GM13976 (cell line): ENCODE results near the gene RNF135.

ENCODE experiments used
- DNase-seq: peaks from one replicate; pipeline ENCODE4 v3.0.0; 2012; ENCODE audit warnings: low spot score
- in situ Hi-C: fragments of 300-500 bp; cut with MboI; formaldehyde crosslinking; loops from one replicate; pipeline ENCODE4 v1.12.0; 2022; ENCODE audit warnings: low sequenced_read_pairs, mixed read lengths, inconsistent platforms; ENCODE audit not compliant: unreplicated experiment
- TF ChIP-seq, protein P1 (sequence below): IDR thresholded peaks from 2 replicates; pipeline ENCODE4 v1.5.1; 2012; ENCODE audit warnings: borderline replicate concordance, mild to moderate bottlenecking; ENCODE audit not compliant: insufficient read depth; ENCODE audit errors: extremely low read depth, missing control alignments, control extremely low read depth

RNF135 gene

DNA sequence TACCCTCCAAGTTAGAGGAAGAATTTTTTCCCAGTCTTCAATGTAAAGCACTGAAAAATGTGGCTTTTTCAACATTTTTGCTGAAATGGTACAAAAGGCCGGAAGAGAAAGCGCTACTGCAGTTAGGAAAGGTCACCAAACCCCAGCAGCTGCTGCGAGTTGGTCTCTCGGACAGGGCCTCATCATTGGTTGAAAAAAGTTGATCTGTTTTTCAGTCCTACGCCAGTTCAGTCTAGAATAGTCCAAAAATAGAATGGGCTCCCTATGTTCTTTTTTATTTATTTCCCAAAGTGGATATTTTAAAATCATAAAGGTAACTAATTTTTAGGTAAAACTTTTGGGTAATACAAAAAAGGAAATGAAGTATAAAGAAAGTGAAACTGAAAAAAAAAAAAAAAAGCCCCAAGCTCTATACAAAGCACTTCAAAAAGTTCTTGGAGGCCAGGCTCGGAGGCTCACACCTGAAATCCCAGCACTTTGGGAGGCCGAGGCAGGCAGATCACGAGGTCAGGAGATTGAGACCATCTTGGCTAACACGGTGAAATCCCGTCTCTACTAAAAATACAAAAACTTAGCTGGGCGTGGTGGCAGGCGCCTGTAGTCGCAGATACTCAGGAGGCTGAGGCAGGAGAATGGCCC lies 31.7 kb upstream of the RNF135 start:
- peak; percentile 66 for DNase-seq
- TF ChIP-seq, protein P1, sequence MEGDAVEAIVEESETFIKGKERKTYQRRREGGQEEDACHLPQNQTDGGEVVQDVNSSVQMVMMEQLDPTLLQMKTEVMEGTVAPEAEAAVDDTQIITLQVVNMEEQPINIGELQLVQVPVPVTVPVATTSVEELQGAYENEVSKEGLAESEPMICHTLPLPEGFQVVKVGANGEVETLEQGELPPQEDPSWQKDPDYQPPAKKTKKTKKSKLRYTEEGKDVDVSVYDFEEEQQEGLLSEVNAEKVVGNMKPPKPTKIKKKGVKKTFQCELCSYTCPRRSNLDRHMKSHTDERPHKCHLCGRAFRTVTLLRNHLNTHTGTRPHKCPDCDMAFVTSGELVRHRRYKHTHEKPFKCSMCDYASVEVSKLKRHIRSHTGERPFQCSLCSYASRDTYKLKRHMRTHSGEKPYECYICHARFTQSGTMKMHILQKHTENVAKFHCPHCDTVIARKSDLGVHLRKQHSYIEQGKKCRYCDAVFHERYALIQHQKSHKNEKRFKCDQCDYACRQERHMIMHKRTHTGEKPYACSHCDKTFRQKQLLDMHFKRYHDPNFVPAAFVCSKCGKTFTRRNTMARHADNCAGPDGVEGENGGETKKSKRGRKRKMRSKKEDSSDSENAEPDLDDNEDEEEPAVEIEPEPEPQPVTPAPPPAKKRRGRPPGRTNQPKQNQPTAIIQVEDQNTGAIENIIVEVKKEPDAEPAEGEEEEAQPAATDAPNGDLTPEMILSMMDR: no peak

DNA sequence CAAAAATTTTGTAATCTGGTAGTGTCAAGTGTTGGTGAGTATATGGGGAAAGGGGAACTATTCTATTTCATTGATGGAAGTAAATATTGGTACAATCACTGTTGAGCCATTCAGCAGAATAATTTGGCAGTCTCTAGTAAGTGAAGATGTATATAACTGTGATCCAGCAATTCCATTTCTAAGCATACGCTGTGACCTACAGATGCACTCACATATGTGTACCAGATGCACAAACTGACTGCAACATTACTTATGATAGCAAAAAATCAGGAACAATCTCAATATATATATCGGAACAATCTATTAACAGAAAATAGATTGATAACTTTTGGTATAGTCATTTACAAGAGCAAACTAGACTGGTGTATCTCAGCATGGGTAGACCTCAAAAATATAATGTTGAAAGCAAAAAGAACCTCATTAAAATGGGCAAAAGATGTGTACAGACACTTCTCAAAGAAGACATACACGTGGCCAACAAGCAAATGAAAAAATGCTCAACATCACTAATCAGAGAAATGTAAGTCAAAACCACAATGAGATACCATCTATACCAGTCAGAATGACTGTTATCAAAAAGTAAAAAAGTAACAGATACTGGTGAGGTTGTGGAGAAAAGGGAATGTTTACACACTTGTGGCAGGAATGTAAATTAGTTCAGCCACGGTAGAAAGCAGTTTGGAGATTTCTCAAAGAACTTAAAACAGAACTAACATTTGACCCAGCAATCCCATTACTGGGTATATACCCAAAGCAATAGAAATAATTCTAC lies 28.3 kb upstream of the RNF135 start:
- in situ Hi-C loops: no loop called here
- no peak for DNase-seq

More for the DNA sequence above, 31.7 kb upstream of the RNF135 start:
- in situ Hi-C loops: no loop called here

DNA sequence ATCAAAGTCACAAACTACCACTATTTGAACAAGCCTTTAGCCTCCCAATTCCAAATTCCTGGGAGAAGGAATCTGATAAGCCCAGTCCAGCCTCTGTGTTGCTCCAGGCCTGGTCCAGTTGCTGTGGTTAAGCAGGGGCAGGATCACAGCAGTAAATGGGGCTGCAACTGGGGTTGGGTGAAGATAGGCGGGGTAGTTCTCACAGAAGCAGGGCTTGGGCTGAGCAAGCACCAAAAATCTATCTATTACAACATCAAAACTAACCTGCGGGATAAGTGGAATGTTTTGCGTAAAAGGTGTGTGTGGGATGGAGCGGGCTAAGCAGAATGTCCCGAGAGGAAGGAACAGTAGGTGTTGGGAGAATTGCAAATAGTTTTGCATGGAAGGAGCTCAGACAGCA lies 23.0 kb upstream of the RNF135 start:
- DNase-seq: no peak
- in situ Hi-C loops: no loop called here
- TF ChIP-seq, protein P1: no peak

More for the DNA sequence above, 28.3 kb upstream of the RNF135 start:
- TF ChIP-seq, protein P1: no peak

DNA sequence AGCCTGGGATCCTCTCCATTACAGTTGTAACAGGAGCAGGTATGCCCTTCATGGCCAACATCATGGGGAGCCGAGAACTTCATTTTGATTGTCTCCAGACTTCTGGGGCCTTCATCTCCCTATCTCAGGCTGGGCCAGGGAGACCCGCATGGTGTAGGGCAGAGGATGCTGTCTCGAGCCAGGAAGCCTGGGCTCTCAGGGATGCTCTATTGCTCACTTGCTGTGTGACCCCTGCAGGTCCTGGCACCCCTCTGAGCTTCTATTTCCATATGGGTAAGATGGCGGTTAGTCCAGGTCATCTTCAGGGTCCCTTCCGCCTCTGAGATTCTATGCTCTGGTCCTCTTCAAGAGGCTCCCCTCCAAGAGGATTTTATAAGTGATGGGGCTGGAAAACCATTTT lies 20.6 kb upstream of the RNF135 start:
- in situ Hi-C loops: no loop called here
- peak; percentile 8 for DNase-seq
- TF ChIP-seq, protein P1: no peak

DNA sequence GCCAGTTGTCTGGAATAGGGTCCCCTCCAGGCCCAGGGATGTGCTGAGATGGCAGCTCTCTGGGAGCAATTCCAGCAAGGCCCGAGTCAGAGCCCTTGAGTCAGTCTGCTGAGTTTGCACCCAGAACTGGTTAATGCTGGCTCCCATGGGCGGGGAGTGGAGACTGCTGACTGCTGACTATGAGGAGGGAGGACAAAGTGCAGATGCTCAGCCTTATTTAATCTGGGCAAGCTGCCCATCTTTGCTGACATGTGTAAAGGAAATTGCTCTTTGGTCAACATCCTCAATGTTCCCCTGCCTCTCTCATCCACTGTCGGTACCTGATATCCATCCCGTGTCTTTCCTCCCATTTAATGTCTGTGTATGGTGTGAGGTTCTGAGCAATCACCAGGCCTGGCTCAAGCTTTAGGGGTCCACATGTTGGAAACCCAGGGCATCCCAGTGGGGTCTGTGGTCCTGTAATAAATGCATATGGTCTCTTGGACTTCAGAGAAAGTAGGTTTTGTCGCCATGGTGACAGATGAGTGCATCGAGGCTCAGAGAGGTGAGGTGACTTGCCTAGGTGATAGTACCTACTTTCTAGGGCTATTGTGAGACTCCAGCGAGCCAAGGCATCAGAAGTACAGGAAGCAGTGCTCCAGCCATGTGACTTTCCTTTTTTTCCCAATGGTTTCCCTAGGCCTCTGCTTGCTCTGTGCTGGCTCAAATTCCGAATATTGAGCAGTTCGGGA lies 20.0 kb upstream of the RNF135 start:
- DNase-seq: peak; percentile 5
- TF ChIP-seq, protein P1: no peak

DNA sequence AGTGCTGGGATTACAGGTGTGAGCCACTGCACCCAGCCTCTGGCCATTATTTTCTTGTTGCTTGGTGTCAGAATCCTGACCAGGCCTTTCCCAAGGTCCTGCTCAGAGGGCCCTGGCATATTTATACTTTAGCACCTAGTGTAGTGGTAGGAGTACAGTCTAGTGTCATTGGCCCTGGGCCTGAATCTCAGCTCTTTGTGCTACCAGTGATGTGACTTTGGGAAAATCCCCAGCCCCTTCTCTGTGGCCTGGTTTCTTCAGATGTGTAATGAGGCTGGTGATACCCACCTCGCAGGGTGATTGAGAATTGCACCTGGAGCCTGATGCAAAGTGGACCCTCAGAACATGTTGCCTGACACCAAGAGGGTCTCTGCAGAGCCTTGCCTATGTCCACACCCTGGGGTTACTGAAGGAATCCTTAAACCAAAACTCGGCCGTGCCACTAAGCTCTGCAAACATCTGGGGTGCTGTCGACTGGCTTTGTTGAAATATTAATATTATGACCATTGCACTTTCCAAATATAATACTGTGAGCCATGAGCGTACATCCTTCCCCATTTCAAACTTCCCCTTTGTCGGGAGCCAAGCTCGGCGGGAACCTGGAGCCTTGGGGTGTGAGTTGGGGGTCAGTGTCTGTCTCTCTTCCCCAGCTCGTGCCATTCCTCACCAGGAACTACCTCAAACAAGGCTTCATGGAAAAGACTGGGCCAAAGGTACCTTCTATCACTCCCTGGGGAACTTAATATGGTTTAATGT lies 18.0 kb upstream of the RNF135 start:
- in situ Hi-C loops: no loop called here
- no peak for DNase-seq
- TF ChIP-seq, protein P1: no peak

More for the DNA sequence above, 20.0 kb upstream of the RNF135 start:
- in situ Hi-C loops: no loop called here
